MM.1S (cell line): ENCODE data around the gene GAB2.

Experiments used
- DNase-seq: peaks from one replicate; pipeline ENCODE4 v3.0.0-alpha.2; 2015
- H2AFZ ChIP-seq: fragments of 300-600 bp; sonication (generic); 2 replicates; pipeline ENCODE4 v1.6.0; 2016; ENCODE audit warnings: antibody characterized with exemption, low read length
- H3F3A ChIP-seq: fragments of 300-600 bp; sonication (generic); 2 replicates; pipeline ENCODE4 v1.6.1; 2016; ENCODE audit warnings: mild to moderate bottlenecking, antibody characterized with exemption, low read length, moderate library complexity, mixed read lengths; ENCODE audit not compliant: insufficient read depth
- H3K27ac ChIP-seq: fragments of 300-600 bp; sonication (generic); 2 replicates; pipeline ENCODE4 v1.5.1; 2016; ENCODE audit warnings: mild to moderate bottlenecking, low read length
- H3K27me3 ChIP-seq: fragments of 300-600 bp; sonication (generic); replicated peaks from 2 replicates; pipeline ENCODE4 v1.6.0; 2016; ENCODE audit warnings: low read length; ENCODE audit not compliant: insufficient read depth
- H3K36me3 ChIP-seq: fragments of 300-600 bp; sonication (generic); replicated peaks from 2 replicates; pipeline ENCODE4 v1.6.1; 2016; ENCODE audit warnings: mild to moderate bottlenecking, low read length, mixed read lengths; ENCODE audit not compliant: insufficient read depth
- H3K4me1 ChIP-seq: fragments of 300-600 bp; sonication (generic); 2 replicates; pipeline ENCODE4 v1.6.1; 2016; ENCODE audit warnings: low read length, mixed read lengths
- H3K4me2 ChIP-seq: fragments of 300-600 bp; sonication (generic); 2 replicates; pipeline ENCODE4 v1.6.0; 2016; ENCODE audit warnings: low read depth, low read length
- H3K4me3 ChIP-seq: fragments of 300-600 bp; sonication (generic); 2 replicates; pipeline ENCODE4 v1.5.1; 2016; ENCODE audit warnings: low read length, mixed read lengths
- H3K79me2 ChIP-seq: fragments of 300-600 bp; sonication (generic); 2 replicates; pipeline ENCODE4 v1.6.1; 2016; ENCODE audit warnings: mixed run types, low read length, mixed read lengths
- H3K9ac ChIP-seq: fragments of 300-600 bp; sonication (generic); 2 replicates; pipeline ENCODE4 v1.6.1; 2016; ENCODE audit warnings: low read length, mixed read lengths
- H3K9me2 ChIP-seq: fragments of 300-600 bp; sonication (generic); replicated peaks from 2 replicates; pipeline ENCODE4 v1.6.1; 2016; ENCODE audit warnings: mild to moderate bottlenecking, low read length, mixed read lengths; ENCODE audit not compliant: insufficient read depth
- H3K9me3 ChIP-seq: fragments of 300-600 bp; sonication (generic); replicated peaks from 2 replicates; pipeline ENCODE4 v1.6.1; 2016; ENCODE audit warnings: mild to moderate bottlenecking, low read length, mixed read lengths; ENCODE audit not compliant: insufficient read depth
- H4K20me1 ChIP-seq: fragments of 300-600 bp; sonication (generic); 2 replicates; pipeline ENCODE4 v1.6.1; 2016; ENCODE audit warnings: mild to moderate bottlenecking, low read length, moderate library complexity, mixed read lengths; ENCODE audit not compliant: insufficient read depth
- CTCF ChIP-seq: fragments of 300-600 bp; sonication (generic); IDR thresholded peaks from 2 replicates; pipeline ENCODE4 v1.5.1; 2016; ENCODE audit warnings: antibody characterized with exemption, low read length, mixed read lengths
- EZH2 ChIP-seq: fragments of 300-600 bp; sonication (generic); optimal IDR thresholded peaks from 2 replicates; pipeline ENCODE3; 2017; ENCODE audit warnings: low read depth, mild to moderate bottlenecking, antibody characterized with exemption, low read length, mixed read lengths
- EZH2phosphoT487 ChIP-seq: fragments of 300-600 bp; sonication (generic); IDR thresholded peaks from 2 replicates; pipeline ENCODE4 v1.6.1; 2018; ENCODE audit warnings: antibody characterized with exemption, low read length

The GAB2 gene

GRCh38 chr11:78344094-78344493 lies 73.5 kb downstream of the GAB2 start:
- H4K20me1 ChIP-seq, result no peaks in the 10 kb centered on the region
- H3K9ac ChIP-seq, result no peak overlapping the region
- no peak overlapping the region for H3K4me3 ChIP-seq
- H2AFZ ChIP-seq, result no peak overlapping the region
- H3K9me2 ChIP-seq, result no peaks in the 10 kb centered on the region
- no peak overlapping the region for H3K27ac ChIP-seq
- TF ChIP-seq EZH2phosphoT487, result no peak
- no peak for TF ChIP-seq CTCF
- no peak for TF ChIP-seq EZH2
- no peaks in the 10 kb centered on the region for H3K27me3 ChIP-seq
- no peaks in the 10 kb centered on the region for H3F3A ChIP-seq
- no peak for DNase-seq
- H3K9me3 ChIP-seq, result no peaks in the 10 kb centered on the region
- 0 out of 2 replicates have a peak, but pooled peaks cover under 1% of the 10 kb centered on the region for H3K4me1 ChIP-seq
- no peaks in the 10 kb centered on the region for H3K36me3 ChIP-seq
- no peak overlapping the region for H3K4me2 ChIP-seq
- no peaks in the 10 kb centered on the region for H3K79me2 ChIP-seq

GRCh38 chr11:78343303-78343702 lies 74.3 kb downstream of the GAB2 start:
- Histone ChIP-seq H3K27me3 (no peaks in the 10 kb centered on the region), H2AFZ (no peak overlapping the region)
- no peak for TF ChIP-seq EZH2
- TF ChIP-seq EZH2phosphoT487, result no peak
- TF ChIP-seq CTCF, result no peak

GRCh38 chr11:78341841-78342240 lies 75.8 kb downstream of the GAB2 start:
- no peaks in the 10 kb centered on the region for H3K4me1 ChIP-seq
- no peak overlapping the region for H3K4me2 ChIP-seq
- H4K20me1 ChIP-seq, result no peaks in the 10 kb centered on the region
- no peaks in the 10 kb centered on the region for H3K9me3 ChIP-seq
- H3K4me3 ChIP-seq, result no peak overlapping the region
- H3K9ac ChIP-seq, result no peak overlapping the region
- H3F3A ChIP-seq, result no peaks in the 10 kb centered on the region
- H3K9me2 ChIP-seq, result no peaks in the 10 kb centered on the region
- TF ChIP-seq CTCF, result no peak
- no peaks in the 10 kb centered on the region for H3K36me3 ChIP-seq
- no peak overlapping the region for H3K27ac ChIP-seq
- DNase-seq, result no peak
- H2AFZ ChIP-seq, result no peak overlapping the region
- no peaks in the 10 kb centered on the region for H3K27me3 ChIP-seq
- H3K79me2 ChIP-seq, result no peaks in the 10 kb centered on the region

More at GRCh38 chr11:78343303-78343702, 74.3 kb downstream of the GAB2 start:
- H3K4me1 ChIP-seq, result no peaks in the 10 kb centered on the region
- no peak overlapping the region for H3K9ac ChIP-seq
- no peaks in the 10 kb centered on the region for H3K36me3 ChIP-seq
- no peak overlapping the region for H3K4me2 ChIP-seq
- H3K4me3 ChIP-seq, result no peak overlapping the region
- no peaks in the 10 kb centered on the region for H3F3A ChIP-seq
- no peaks in the 10 kb centered on the region for H4K20me1 ChIP-seq
- H3K9me2 ChIP-seq, result no peaks in the 10 kb centered on the region
- no peak overlapping the region for H3K27ac ChIP-seq
- no peak for DNase-seq
- H3K9me3 ChIP-seq, result no peaks in the 10 kb centered on the region
- no peaks in the 10 kb centered on the region for H3K79me2 ChIP-seq
